LNCaP clone FGC (cell line): ENCODE measurements around the gene SV2C.
A peak's percentile ranks its signal among the peaks of the same experiment; 100 is the strongest.

Experiments used
- DNase-seq: peaks from one replicate; pipeline ENCODE4 v3.0.0-alpha.2; 2011; ENCODE audit warnings: low read depth
- H3K4me3 ChIP-seq: 2 replicates; pipeline ENCODE4 v1.5.1; 2011; ENCODE audit warnings: mild to moderate bottlenecking, low read depth, low read length, control low read depth
- TF ChIP-seq, protein P1 (sequence below): IDR thresholded peaks from 2 replicates; pipeline ENCODE4 v1.5.1; 2012; ENCODE audit warnings: mild to moderate bottlenecking; ENCODE audit not compliant: control insufficient read depth, insufficient read depth; ENCODE audit errors: extremely low read depth

The SV2C gene

DNA sequence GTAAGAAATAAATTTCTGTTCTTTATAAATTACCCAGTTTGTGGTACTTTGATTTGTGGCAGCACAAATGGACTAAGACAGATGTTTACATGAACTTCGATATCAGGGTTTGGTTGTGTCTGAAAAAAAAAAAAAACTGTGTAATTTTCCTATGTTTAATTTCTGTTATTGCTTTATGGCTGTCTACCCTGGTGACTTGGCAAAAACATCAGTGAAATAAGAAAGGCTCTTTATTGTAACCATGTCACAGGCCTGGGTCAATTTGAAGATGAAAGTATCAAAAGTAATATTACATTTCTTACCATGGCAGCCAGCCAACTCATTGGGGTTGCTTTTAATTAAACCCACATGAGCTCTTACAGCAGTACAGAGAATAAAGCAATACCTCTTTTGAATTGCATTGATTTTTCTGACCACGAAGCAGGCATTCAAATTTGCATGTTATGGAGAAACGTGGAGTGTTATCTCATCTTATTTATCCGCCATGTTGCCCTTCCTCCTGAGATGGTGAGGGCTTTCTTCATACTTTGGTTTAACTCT lies 20.6 kb upstream of the SV2C start:
- TF ChIP-seq, protein P1, sequence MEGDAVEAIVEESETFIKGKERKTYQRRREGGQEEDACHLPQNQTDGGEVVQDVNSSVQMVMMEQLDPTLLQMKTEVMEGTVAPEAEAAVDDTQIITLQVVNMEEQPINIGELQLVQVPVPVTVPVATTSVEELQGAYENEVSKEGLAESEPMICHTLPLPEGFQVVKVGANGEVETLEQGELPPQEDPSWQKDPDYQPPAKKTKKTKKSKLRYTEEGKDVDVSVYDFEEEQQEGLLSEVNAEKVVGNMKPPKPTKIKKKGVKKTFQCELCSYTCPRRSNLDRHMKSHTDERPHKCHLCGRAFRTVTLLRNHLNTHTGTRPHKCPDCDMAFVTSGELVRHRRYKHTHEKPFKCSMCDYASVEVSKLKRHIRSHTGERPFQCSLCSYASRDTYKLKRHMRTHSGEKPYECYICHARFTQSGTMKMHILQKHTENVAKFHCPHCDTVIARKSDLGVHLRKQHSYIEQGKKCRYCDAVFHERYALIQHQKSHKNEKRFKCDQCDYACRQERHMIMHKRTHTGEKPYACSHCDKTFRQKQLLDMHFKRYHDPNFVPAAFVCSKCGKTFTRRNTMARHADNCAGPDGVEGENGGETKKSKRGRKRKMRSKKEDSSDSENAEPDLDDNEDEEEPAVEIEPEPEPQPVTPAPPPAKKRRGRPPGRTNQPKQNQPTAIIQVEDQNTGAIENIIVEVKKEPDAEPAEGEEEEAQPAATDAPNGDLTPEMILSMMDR = no peak
- no peak overlapping the region for H3K4me3 ChIP-seq
- DNase-seq = no peak

DNA sequence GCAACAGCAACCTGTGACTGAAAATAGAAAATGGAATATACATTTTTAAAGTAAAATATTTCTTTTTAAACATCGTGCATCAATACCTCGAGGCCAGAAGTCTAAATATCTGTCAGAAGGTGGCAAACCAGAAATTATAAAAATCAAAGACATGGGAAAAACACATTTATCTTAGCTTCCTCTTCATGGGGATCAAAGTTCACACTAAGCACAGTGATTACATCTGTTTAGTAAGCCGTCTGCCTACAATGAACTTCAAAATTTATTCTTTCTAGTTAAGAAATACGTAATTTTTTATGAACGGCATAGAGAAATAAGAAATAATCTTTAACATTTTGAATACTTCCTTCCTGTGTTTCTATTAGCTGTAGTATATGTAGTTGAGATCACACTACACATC lies 17.9 kb upstream of the SV2C start:
- no peak overlapping the region for H3K4me3 ChIP-seq
- TF ChIP-seq, protein P1 = no peak
- DNase-seq = no peak

DNA sequence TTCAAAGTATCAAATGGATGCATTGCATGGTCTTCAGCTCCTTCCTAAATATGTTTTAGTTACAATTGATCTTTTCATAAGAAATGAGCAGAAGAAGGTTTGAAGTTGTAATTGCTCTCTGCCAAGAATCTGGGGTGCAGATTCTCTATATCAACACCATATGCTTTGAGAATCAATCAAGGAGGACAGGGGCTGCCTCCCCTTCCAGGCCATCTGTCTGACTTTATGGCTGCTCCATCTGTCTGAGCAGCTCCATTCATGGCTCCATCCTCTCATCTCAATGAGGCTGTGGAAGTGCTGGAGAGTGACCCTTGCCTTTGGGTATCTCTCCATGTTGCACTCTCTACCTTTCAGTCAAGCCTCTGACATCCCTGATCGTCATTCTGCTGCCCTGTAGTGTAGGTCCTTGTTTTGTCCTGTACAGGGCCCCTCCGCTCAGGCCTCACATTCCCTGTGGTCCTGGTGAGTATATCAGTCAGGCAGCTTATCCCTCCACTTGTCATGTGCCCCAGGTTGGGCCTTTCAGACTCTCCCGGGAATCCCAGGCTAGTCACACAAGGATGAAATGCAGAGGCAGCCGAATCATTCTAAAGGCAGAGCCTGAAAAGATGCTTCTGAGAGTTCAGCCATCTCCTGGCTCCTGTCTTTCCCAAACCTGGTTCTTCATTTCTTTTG lies 14.0 kb upstream of the SV2C start:
- TF ChIP-seq, protein P1 = no peak
- DNase-seq = no peak
- H3K4me3 ChIP-seq = no peak overlapping the region

DNA sequence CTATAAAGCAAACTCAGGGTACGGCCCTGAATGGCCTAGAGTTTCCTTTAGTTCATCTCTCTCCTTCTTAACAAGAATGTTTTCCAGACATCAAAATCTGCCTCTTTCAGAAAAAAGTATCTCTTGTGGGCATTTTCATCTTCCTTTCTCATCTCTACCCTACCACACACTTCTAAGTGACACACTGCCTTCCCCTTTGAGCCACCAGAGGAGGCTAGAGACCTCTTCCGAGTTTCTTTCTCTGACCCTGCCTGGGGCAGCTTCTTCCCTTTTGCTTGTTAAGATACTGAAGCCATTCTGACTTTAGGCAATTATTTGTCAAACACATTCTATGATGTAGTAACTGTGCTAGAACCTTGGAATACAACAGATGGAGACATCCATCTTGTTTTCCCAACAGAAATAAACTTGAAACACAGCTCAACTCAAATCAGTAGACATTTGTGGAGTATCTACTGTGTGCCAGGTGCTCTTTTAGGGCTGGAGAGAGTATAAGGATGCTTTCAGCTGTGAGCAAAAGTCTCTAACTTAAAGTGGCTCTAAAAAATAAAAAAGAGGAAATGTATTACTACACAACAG lies 8.6 kb upstream of the SV2C start:
- peak; percentile 3 for DNase-seq
- H3K4me3 ChIP-seq = no peak overlapping the region
- TF ChIP-seq, protein P1 = peak; percentile 82

DNA sequence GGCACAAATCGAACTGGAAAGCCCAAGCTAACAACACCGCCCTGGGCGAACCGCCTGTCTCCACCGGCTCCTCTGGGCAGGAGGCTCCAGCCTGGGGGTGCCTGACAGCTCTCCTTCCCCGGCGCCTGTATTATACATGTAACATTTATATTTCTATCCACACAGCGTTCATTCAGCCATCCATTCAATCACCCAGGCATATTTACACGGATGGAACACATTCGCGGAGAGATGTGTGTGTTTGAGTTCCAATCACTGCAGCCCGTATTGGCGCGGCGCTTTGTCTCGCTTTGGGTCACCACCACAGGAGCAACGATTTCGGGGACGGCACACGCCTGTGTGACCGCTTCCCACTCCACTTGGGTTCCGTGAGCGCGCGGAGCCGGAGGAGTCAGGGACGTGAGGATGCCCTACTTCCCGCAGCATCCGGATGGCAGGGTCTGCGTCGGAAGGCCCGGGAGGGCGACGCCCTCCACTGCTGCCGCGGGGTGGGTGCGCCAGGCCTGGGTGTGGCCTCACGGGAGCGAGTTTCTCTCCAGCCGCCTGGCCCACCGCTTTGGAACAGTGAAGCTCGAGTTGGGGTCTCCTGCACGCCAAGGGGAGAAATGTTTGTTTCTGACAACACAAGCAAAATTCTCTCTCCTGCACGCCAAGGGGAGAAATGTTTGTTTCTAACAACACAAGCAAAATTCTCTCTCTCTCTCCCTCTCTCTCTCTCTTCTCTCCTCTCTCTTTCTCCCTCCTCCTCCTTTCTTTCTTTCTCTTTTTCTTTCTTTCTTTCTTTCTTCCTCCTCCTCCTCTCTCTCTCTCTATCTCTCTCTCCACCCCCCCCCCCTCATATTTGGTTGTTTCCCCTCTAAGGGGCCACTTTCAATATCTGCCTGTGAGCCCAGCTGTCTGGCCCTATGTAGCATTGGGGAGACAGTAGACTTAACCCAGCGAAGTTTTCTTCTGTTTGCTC lies 1.1 kb upstream of the SV2C start:
- no peak for DNase-seq
- H3K4me3 ChIP-seq = no peak overlapping the region

More for the DNA sequence above, 1.1 kb upstream of the SV2C start:
- TF ChIP-seq, protein P1 = no peak
